Left kidney (tissue), 2 donors: ENCODE data around the gene RPL10. TPM values are rescaled to one million over a fixed set of nuclear protein-coding genes. Genes with fewer than 3 reads are reported as not detected.
A peak's percentile ranks its signal among the peaks of the same experiment; 100 is the strongest.

Experiments used
- DNase-seq: peaks from one replicate; pipeline ENCODE4 v3.0.0-alpha.2; 2013
- polyA plus RNA-seq: library from polyadenylated mRNA; unstranded; fragments of 120-200 nt; gene quantifications from one replicate; pipeline ENCODE4 v1.2.1, GENCODE V29; 2013; ENCODE audit not compliant: insufficient read length

Gene RPL10
- polyA plus RNA-seq, 1 donor: 2,735 TPM

DNA sequence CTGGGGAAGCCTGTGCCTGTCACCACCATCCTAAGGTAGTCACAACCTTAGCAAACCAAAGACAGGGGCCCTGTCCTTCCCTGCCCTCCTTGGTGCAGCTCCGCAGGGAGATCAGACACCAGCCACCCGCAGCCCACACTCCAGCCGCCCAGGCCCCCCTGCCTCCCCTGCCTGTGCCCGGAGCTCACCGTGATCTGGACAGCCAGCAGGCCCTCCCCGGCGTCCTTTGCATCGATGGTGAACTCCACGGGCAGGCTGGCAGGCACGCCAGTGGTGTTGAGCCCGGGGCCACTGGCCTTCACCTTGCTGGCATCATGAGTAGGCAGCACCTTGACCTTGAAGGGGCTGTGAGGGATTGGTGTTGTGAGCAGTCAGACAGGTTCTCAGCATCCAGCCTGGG is 40.2 kb upstream of the RPL10 start:
- DNase-seq: no peak

DNA sequence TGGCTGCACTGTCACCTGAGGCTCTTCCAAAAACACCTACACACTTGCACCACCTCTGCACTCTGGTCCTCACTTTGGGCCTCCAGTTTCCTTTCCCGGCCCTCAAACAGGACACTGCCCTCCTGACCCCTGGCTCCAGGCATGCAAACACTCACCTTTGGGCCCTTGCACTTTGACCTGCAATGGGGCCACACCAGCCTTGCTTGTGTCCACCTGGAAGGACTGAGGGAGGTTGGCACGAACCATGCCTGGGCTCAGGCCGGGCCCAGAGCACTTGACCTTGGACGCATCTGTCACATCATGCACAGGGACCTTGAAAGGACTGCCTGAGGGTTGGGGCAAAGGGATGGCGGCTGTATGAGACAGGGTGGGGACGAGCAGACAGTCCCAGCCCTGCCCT is 39.3 kb upstream of the RPL10 start:
- DNase-seq: no peak

DNA sequence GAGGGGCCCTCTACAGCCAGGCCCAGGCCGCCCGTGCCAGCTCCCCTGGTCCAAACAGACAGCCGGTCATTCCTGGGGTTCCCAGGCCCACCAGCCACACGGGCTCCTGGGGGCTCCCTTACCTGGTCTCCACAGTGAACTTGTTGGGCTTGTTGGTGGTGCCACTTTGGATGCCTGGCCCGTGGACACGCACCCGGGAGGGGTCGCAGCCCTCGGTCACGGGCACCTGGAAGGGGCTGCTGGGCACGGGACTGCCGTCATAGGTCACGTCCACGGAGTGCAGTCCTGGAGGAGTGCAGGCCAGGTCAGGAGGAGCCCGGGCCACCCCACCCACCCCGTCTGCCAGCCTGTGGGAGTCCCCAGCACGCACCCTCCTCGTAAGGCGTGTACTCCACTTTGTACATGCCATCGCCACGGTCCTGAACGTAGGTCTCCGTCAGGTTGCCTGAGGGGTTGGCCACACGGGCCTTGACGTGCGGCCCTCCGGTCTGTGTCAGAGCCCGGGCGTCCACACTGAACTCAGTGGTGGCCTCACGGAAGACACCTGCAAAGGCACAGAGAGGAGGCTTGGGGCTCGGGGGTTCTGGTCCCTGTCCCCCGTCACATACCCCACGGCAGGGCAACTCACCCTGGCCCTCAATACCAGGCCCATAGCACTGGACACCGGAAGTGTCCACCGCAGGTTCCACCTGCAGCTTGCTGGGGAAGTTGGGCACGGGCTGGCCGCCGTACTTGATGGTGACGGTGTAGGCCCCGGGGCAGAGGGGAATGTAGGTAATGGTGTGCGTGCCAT is 38.6 kb upstream of the RPL10 start:
- DNase-seq: no peak

DNA sequence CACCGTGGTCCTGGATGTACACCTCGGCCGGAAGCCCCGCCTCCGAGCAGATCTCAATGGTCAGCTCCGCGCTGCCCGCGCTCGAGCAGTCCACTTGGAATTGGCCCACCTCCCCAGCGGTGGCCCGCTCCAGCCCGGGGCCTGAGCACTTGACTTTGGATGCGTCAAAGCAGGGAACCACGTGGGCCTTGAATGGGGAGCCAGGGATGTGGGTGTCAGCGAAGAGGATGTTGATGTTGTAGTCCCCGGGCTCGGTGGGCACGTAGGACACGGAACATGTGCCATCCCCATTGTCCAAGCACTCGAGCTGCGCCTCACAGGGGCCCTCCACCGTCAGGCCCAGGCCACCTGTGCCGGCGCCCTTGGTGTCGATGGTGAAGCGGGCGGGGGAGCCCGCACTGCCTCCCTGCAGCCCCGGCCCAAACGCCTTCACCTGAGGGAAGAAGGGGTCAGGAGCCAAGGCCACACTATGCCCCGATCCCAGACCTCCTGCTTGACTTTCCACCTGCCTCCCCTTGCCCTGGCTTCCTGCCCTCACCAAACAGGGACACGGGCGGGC is 37.9 kb upstream of the RPL10 start:
- DNase-seq: no peak

DNA sequence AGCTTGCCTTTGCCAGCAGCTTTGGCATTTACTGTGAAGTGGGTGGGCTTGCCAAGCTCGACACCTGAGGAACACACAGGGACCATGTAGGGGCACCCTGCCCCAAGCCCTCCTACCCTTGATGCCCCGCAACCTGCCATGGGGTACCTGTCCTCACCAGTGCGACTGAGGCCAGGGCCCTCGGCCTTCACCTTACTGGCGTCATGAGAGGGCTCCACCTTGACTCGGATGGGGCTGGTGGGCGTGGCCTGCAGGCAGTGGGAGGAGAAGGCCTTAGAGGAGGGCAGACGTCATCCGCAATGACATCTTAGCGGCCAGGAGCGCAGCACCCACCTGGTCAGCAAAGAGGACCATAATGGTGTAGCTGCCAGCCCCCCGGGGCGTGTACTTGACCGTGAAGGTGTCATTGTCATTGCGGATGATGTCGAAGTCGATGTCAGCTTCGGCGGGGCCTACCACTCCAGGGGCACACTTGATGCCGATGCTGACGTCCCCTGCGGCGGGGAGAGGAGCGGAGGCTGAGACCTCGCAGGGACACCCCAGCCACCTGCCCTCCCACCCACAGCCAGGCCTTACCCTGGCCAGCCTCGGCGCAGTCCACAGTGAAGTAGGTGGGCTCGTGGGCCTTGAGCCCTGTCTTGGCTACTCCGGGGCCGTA is 36.0 kb upstream of the RPL10 start:
- DNase-seq: no peak

DNA sequence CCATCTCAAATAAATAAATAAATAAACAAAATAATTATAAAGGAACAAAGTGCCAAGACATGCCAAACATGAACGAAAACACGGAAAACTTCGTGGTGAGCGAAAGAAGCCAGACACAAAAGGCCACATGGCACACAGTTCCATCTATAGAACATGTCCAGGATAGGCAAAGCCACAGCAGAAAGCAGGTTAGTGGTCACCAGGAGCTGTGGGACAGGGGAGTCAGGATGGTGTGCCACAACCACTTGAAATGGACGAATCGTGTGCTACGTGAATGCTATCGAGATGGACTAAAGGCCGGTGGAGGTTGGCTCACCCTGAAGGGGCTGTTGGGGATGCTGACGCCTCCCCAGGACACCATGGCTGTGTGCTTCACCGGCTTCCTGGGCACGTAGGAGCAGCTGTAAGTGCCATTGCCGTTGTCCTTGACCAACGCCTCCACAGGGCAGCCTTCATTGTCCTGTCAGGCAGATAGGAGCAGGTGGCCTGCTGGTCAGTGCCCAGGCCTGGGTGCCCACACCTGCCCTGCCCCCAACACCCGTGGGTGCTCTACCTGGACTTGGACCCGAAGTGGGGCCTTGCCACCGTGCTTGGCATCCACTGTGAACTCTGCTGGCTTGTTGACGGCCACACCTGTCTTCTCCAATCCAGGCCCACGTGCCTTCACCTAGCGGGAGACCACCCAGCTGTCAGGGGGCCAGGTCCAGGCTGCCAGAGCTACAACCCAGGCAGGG is 34.3 kb upstream of the RPL10 start:
- DNase-seq: no peak

DNA sequence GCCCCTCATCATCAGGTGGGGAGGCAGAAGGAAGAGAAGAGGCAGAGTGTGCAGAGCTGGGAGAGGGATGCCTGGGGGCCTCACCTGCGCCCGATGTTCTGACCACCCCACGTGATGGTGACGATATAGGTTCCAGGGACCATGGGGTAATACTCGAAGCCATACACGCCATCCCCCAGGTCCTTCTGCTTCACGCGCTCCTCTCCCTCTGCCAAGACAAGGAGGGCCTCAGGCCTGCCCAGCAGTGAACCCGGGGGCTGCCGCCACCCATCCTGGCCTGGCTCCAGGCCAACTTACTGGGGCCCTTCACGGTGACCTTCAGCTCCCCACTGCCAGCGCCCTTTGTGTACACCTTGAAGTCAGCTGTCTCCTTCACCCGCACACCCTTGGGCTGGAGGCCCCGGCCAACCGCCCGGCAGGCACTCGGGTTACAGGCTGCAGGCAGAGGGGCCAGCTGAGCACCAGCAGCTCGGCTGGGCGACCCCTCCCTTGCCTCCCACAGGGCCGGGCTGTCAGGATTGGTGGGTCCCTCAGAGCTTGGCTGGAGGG is 33.1 kb upstream of the RPL10 start:
- no peak for DNase-seq

DNA sequence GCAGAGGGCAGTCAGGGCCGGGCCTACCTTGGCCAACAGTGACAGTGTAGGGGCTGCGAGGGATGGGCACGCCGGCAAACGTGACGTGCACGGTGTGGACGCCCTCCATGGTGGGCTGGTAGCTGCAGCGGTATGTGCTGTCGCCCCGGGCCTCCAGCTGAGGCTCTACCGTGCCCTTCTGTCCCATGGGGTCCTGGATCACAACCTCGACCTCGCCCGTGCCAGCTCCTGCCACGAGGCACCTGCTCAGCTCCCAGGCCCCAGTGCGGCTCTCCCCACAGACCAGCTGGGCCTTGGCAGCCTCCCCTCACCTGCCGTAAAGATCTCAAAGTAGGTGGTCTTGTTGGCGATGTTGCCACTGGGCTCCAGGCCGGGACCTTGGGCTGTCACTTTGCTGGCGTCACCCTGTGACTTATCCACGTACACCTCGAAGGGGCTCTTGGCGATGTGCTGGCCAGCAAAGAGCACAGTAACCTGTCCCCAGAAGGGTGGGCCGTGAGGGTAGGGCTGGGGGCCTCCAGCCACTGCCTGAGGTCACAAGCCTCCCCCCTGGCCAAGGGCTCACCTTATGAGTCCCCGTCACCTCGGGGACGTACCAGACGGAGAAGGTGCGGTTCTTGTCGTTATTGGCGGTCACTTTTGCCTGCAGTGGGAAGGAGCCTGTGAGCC is 32.0 kb upstream of the RPL10 start:
- DNase-seq: no peak

DNA sequence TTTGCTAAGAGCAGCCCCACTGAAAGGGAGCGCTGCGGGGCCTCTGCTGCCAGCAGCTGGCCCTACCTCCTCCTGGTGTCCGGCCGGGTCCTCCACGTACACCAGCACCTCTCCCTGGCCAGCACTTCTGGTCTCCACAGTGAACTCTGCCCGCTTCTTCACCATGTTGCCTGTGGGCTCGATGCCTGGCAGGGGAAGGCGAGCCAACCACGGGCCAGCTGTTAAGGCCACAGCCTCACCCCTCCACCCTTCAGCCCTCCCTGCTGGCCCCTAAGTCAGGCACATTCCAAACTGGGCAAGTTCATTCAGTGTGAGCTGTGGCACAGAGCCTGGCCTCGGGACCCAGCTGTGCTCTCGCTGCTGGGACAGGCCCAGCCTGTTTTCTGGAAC is 31.5 kb upstream of the RPL10 start:
- no peak for DNase-seq

DNA sequence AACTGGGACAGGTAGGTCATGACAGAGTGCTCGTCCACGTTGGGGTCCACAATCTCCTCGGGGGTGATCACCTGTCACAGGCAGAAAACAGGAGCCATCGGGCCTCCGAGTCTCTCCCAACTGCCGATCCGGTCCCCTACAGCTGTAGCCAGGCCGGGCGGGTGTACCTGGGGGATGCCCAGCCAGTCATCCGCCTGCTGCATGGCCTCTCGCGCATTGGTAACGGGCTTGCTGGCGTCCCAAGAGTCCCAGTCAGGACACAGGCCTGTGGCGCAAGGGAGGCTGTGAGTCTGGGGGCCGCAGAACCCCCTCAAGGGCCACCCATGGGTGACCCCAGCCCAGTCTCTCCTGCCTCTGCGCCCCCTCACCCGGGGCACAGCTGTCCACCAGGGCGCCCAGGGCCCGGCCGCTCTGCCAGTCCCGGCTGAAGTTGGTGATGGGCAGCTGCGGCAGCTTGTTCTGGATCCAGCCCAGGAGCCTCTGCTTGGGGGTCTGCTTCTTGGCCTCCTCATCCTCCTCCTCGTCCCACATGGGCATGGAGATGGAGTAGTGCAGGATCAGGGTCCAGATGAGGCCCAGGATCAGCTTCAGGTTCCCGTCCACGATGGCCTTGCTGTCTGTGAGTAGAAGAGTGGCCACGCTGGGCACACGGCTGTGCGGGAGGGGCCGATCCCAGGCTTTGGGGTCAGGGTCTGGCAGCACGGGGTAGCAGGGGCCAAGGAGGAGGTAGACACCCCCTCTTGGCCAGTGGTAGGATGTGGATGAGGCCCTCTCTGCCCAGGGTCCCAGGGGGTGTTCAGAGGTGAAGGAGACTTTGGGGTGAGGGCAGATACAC is 30.5 kb upstream of the RPL10 start:
- DNase-seq: no peak

DNA sequence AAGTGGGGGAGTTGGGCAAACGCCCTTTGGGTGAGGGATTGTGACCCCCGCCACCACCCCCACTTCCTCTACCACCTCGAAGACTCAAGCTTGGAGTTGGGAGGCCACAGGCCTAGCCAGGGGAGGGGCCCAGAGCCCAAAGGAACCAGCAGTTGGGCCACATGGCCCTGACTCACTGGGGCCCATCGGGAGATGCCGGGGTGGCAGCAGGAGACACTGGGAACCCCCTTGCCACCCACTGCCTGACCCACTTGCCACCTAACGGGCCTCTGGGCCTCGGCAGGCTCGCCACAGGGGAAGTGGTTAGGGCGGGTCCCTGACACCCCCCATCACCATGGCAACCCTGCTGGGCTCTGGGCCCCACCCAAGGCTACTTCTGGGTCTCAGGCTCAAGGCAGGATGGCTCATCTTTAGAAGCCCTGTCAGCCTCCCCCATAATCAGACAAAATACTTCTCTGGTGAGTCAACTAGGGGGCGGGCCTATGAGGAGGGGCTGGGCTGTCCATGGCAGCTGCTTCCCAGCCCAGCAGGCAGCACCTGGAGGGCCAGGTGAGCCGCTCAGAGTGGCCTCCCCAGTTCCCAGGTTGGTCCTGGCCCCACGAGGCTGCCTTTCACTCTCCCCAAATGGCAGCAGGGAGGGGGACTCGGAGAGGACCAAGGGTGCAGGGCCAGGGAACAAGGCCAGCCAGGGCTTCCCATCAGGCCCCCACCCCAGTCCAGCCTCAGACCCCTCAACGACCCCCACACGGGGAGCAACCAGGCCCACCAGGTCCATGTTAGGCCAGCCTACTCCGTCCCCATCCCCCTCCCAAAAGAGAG is 29.3 kb upstream of the RPL10 start:
- DNase-seq: no peak

DNA sequence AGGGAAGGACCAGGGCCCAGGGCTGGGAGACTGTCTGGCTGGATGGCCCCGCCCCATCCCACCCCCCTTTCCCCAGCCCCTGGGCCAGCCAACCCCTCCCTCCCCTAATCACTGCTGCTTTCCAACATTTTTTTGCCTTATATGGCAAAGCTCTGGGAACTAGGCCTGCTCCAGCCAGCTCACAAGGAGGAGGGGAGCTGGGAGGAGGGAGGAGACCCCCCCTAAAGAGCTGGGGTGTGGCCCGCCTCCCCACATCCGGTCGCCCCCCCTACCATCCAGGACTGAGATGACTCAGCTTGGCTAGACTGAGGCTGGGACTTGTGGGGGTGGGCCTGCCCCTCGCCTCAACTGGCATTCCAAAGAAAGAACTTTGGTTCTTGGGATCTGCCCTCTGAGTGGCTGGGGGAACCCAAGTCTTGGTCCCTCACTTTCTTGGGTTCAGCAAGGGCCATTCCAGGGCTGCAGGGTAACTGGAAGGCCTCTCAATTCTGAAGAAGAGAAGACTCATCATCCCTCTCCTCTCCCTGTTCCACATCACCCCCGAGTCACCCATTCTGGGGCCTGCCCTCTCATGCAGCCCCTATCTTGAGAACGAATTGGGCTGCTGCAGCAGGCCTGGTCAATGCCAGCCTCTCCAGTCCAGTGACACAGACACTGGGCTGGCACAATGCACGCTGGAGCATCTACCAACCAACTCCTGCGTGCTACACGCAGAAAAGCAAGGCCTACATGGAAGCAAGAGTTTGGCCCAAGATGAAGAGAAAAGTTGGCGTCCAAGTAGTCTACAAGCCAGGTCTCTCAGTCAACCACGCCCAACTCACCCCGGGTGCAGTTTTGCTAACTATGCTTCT is 28.5 kb upstream of the RPL10 start:
- peak; percentile 80 for DNase-seq

DNA sequence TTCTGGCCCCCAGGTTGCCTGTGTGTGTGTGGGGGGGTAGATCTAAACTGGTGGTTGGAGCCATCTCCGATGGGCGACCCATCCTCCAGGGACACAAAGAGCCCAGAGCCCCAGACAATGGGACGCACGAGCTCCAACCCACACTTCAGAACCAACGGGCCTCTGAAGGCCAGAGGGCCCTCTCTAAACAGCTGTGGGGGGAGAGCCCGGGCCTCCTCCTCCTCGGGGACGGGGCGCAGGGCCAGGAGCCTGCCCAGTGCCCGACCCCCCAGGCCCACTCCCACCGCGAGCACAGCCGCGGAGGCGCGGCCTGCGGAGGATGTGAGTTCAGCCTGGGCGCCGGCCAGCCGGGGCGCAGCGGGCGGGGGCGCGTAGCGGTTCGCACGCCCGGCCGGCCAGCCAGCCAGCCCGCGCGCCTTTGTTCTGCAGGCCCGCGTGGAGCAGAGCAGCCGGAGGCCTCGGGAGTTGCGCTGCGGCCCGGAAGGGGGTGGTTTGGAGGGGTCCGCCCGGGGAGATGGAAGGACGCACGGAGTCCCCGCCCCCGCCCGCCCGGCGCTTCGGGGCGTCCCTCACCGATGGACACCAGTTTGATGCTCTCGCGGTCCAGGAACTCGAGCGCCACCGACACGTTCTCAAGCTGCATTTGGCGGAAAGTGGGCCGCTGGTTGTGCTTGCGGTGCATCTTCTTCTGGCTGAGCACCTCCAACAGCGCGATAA is 27.7 kb upstream of the RPL10 start:
- no peak for DNase-seq

DNA sequence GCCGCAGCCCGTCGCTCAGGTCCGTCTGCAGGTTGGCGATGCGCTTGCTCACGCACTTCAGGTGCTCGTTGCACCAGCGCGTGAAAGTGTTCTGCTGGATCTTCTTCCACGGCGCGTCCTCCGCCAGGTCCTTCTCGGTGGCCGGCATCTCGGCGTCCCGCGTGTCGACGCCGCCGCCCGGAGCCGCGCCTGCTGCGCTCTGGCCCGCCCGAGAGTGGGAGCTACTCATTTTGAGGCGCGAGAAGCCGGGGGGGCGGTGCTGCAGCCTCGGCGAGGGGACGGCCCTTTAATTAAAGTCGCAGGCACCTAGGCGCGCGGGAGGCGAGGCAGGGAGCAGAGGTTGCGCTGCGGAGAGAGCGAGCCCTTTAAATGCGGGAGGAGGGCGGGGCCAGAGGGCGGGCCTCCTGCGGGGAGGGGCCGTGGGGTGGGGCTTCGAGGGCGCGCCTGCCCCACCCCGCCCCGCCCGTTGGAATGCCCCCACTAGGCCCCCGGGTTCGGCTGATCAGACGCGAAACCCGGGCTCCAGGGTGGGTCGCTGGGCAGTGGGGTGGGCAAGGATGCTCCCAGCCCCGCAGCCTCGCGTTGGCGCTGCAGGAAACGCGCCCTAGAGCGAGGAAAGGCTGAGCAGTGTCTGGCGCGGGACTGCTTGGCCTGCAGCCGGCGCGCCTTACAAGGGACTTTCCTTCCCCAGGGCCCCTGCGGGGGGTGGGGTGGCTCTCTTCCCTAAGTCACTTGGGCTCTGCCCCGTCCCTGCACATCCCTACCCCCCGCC is 27.0 kb upstream of the RPL10 start:
- peak; percentile 89 for DNase-seq

DNA sequence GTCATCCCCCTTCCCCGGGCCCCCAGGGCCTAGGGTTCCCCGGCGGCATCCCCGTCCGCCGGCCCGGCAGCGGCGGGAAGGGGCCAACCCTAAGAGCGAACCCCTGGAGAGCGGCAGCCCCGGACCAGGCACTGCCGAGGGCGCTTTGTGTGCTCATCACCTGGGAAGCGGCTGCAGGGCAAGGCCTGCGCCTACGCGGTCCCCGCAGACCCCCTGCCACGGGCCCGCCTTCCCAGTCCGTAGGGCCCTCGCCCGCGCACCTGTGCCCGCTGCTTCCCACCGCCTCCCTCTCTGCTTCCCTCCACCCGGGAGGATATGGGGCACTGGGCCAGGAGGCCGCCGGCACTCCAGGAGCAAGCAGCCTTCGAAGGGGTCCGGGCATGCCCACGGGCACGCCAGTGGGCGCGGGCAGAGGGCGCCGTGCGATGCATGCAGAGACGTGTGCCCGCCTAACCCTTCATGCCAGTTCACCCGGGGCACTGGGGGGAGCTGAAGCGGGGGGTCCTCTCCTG is 26.3 kb upstream of the RPL10 start:
- DNase-seq: no peak

DNA sequence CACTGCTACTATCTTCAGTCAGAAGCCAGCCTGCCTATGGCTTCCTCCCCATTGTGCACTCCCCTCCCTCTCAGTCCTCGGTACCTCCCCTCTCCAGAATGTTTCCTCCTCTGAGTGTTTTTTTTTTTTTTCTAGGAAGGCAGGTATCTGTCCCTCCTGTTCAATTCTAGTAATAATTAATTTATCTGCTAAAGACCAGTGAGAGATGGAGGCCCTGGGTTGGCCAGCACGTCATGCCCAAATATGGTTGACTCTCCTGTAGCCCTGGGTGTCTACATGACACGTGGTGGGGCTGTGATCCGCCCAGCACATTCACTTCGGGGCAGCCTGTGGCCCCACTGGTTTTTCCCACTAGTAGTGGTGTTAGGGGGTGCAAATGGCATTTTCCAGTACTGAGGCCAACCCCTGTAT is 25.6 kb upstream of the RPL10 start:
- no peak for DNase-seq
